Putamen (tissue), 1 donor: ENCODE data around the gene PLEKHG2.

ENCODE experiments used
- DNase-seq: peaks from one replicate; pipeline ENCODE4 v3.0.0-alpha.2; 2016; ENCODE audit warnings: low spot score

PLEKHG2 gene

GRCh38 chr19:39419003-39419402 is 6.5 kb downstream of the PLEKHG2 start:
- DNase-seq: no peak

GRCh38 chr19:39420769-39421168 is 8.3 kb downstream of the PLEKHG2 start:
- DNase-seq: no peak

GRCh38 chr19:39422020-39422419 is 9.6 kb downstream of the PLEKHG2 start:
- DNase-seq: no peak

- DNase-seq: no peak
These were observed 11.0 kb downstream of the PLEKHG2 start for GRCh38 chr19:39423258-39424086.

- no peak for DNase-seq
These were observed 12.5 kb downstream of the PLEKHG2 start for GRCh38 chr19:39424934-39425333.

- DNase-seq: no peak
These were observed 13.3 kb downstream of the PLEKHG2 start for GRCh38 chr19:39425744-39426143.

GRCh38 chr19:39426170-39426569 is 13.7 kb downstream of the PLEKHG2 start:
- no peak for DNase-seq

GRCh38 chr19:39427707-39428106 is 15.2 kb downstream of the PLEKHG2 start:
- no peak for DNase-seq

GRCh38 chr19:39428283-39429112 is 16.0 kb downstream of the PLEKHG2 start:
- DNase-seq: no peak

- DNase-seq: no peak
These were observed 18.5 kb downstream of the PLEKHG2 start for GRCh38 chr19:39430675-39431593.

GRCh38 chr19:39432677-39433025 is 20.2 kb downstream of the PLEKHG2 start:
- DNase-seq: no peak

- DNase-seq: no peak
These were observed 21.1 kb downstream of the PLEKHG2 start for GRCh38 chr19:39433480-39434079.

GRCh38 chr19:39434123-39435076 is 21.9 kb downstream of the PLEKHG2 start:
- no peak for DNase-seq

- DNase-seq: peak; percentile 99
These were observed 23.3 kb downstream of the PLEKHG2 start, which contains the start of gene RPS16 for GRCh38 chr19:39435499-39436349. RPS16 (minus strand) TSS chr19:39435949; CDS start chr19:39435895, 54 bp downstream.

GRCh38 chr19:39436350-39436716 is 23.9 kb downstream of the PLEKHG2 start:
- no peak for DNase-seq

- DNase-seq: no peak
These were observed 25.9 kb downstream of the PLEKHG2 start for GRCh38 chr19:39438270-39438934.

- no peak for DNase-seq
These were observed 32.2 kb downstream of the PLEKHG2 start for GRCh38 chr19:39444598-39445195.
